Stimulated activated CD8-positive, alpha-beta memory T cell treated with anti-CD3 and anti-CD28 coated beads, Interleukin-15, amount 100 ng/mL, for 24 hours (primary cell): ENCODE data around the gene PIGZ.

Experiments used
- DNase-seq: peaks from one replicate; pipeline ENCODE4 v3.0.0-alpha.2; 2020; ENCODE audit warnings: low read depth

PIGZ gene

GRCh38 chr3:197001106-197001971 lies 32.7 kb upstream of the PIGZ start:
- DNase-seq, result no peak

GRCh38 chr3:197000211-197000610 lies 31.6 kb upstream of the PIGZ start:
- no peak for DNase-seq

GRCh38 chr3:196998966-196999760 lies 30.5 kb upstream of the PIGZ start:
- DNase-seq, result no peak

GRCh38 chr3:196997311-196997710 lies 28.7 kb upstream of the PIGZ start:
- no peak for DNase-seq

- DNase-seq, result no peak
Measured at GRCh38 chr3:196996454-196997265, 28.0 kb upstream of the PIGZ start.

GRCh38 chr3:196995646-196996355 lies 27.2 kb upstream of the PIGZ start:
- no peak for DNase-seq

GRCh38 chr3:196995027-196995426 lies 26.4 kb upstream of the PIGZ start:
- no peak for DNase-seq

- no peak for DNase-seq
Measured at GRCh38 chr3:196994056-196994455, 25.4 kb upstream of the PIGZ start.

- no peak for DNase-seq
Measured at GRCh38 chr3:196992461-196993065, 23.9 kb upstream of the PIGZ start.

GRCh38 chr3:196991581-196992460 lies 23.2 kb upstream of the PIGZ start:
- DNase-seq, result no peak

GRCh38 chr3:196990601-196991007 lies 22.0 kb upstream of the PIGZ start:
- DNase-seq, result no peak

GRCh38 chr3:196989721-196990262 lies 21.2 kb upstream of the PIGZ start:
- DNase-seq, result no peak

GRCh38 chr3:196988241-196989029 lies 19.8 kb upstream of the PIGZ start:
- no peak for DNase-seq

GRCh38 chr3:196987022-196987421 lies 18.4 kb upstream of the PIGZ start:
- DNase-seq, result no peak

- DNase-seq, result no peak
Measured at GRCh38 chr3:196985954-196986885, 17.6 kb upstream of the PIGZ start.

- DNase-seq, result no peak
Measured at GRCh38 chr3:196985298-196985697, 16.7 kb upstream of the PIGZ start.

GRCh38 chr3:196983186-196983585 lies 14.6 kb upstream of the PIGZ start:
- DNase-seq, result no peak

GRCh38 chr3:196981657-196982056 lies 13.0 kb upstream of the PIGZ start:
- DNase-seq, result no peak
